ENCODE results near the gene KRTAP1-4. TPM values are rescaled to one million over a fixed set of nuclear protein-coding genes. Genes with fewer than 3 reads are reported as not detected.
A peak's percentile ranks its signal among the peaks of the same experiment; 100 is the strongest.
"Not testable (repeated sequence)": the region's sequence is repeated elsewhere in the genome, so short reads cannot be mapped to it uniquely, and the experiment has no call there.

KRTAP1-4 gene
- total and polyA plus RNA-seq, 7 experiments from 2014 or later: not detected

DNA sequence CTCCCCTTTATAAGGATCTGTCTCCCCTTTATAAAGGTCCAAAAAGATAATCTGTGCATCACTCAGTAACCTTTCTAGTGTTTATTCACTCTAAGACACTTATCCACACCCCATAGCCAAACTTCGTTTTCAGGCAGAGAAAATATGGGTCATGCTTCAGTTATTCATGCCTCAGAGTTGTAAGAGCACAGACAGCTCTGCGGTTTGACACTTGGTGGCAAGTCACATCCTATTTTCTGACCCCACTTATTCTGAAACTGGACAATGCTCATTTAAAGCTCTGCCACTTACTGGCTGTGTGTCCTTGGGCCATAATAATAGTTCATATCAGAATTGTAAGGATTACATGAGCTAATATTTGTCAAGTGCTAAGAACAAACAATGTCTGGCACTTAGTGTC lies 19.1 kb upstream of the KRTAP1-4 start:
- Mint-ChIP-seq H3K27me3 (peaks cover 13 to 23% (median 18%) of the 10 kb centered on the region in 5 donors), H3K27ac (no peak overlapping the region)
- ATAC-seq: no peak

DNA sequence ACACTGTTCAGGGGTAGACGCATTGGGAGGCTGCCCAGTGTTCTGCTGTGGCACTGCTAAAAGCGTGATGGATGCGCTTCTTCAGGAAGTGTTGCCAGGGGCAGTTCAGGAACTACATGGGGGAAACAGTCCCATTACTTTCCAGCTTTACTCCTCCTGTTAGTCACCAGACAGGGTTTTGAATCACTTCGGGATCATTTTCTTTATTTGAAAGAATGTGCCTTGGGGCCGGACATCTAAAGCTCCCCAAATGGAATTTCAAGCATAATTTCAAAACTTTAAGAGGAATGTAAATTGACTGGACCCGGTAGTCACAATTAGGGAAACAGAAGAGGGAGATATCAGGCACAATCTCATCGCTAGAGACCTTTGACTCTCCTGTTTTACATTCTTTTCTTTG lies 18.4 kb upstream of the KRTAP1-4 start:
- Histone ChIP-seq H3K9me3 (ENCODE audit: control insufficient read depth in 2 of 3, low read length in 3 of 3) (no peaks in the 10 kb centered on the region), H3K27ac (ENCODE audit: low read depth, low read length) (no peak overlapping the region), H3K27me3 (ENCODE audit: control insufficient read depth in 2 of 2, insufficient read depth in 2 of 2, low read length in 2 of 2) (no peaks in the 10 kb centered on the region), H3K4me3 (ENCODE audit: low read length) (no peak overlapping the region), H3K36me3 (ENCODE audit: control insufficient read depth in 2 of 3, insufficient read depth in 3 of 3, low read length in 3 of 3) (no peaks in the 10 kb centered on the region), H3K4me1 (ENCODE audit: control insufficient read depth in 2 of 2, insufficient read depth in 2 of 2, low read length in 2 of 2) (no peaks in the 10 kb centered on the region)
- H3K4me1 Mint-ChIP-seq: no peaks in the 10 kb centered on the region
- DNase-seq (no peak), ATAC-seq (no peak)
- H3K27ac Mint-ChIP-seq: no peak overlapping the region
- peaks cover 0 to 7% (median 2%) of the 10 kb centered on the region in 11 donors for H3K9me3 Mint-ChIP-seq
- no peak overlapping the region for H3K4me3 Mint-ChIP-seq
- peaks cover 0 to 2% (median 0%) of the 10 kb centered on the region in 5 donors for H3K36me3 Mint-ChIP-seq
- CTCF ChIA-PET: no interaction called here
- intact Hi-C loops (cut with micrococcal nuclease): loop anchor here in 1 of 2 donors (5.0 kb wide), 1 partner anchor 114 kb away; the partner anchor contains the start of gene KRTAP4-4
- POLR2A ChIA-PET: no interaction called here
- H3K27me3 Mint-ChIP-seq: peaks cover 13 to 23% (median 18%) of the 10 kb centered on the region in 5 donors

More for the DNA sequence above, 19.1 kb upstream of the KRTAP1-4 start:
- H3K4me3 Mint-ChIP-seq: no peak overlapping the region
- ChIA-PET POLR2A (interaction anchor here (0.7 kb wide), 1 partner anchor 409 kb away, joined by 3 read pairs; no protein-coding TSS in a partner anchor), CTCF (no interaction called here)
- Histone ChIP-seq H3K4me3 (ENCODE audit: low read length) (no peak overlapping the region), H3K9me3 (ENCODE audit: control insufficient read depth in 2 of 3, low read length in 3 of 3) (no peaks in the 10 kb centered on the region), H3K27ac (ENCODE audit: low read depth, low read length) (no peak overlapping the region), H3K36me3 (ENCODE audit: control insufficient read depth in 2 of 3, insufficient read depth in 3 of 3, low read length in 3 of 3) (no peaks in the 10 kb centered on the region), H3K4me1 (ENCODE audit: control insufficient read depth in 2 of 2, insufficient read depth in 2 of 2, low read length in 2 of 2) (no peaks in the 10 kb centered on the region), H3K27me3 (ENCODE audit: control insufficient read depth in 2 of 2, insufficient read depth in 2 of 2, low read length in 2 of 2) (no peaks in the 10 kb centered on the region)
- H3K4me1 Mint-ChIP-seq: no peaks in the 10 kb centered on the region
- no peaks in the 10 kb centered on the region for H3K36me3 Mint-ChIP-seq
- intact Hi-C loops (cut with micrococcal nuclease): loop anchor here in 1 of 2 donors (5.0 kb wide), 1 partner anchor 113 kb away; the partner anchor contains the start of gene KRTAP4-4
- DNase-seq: no peak
- peaks cover 0 to 3% (median 0%) of the 10 kb centered on the region in 11 donors for H3K9me3 Mint-ChIP-seq

DNA sequence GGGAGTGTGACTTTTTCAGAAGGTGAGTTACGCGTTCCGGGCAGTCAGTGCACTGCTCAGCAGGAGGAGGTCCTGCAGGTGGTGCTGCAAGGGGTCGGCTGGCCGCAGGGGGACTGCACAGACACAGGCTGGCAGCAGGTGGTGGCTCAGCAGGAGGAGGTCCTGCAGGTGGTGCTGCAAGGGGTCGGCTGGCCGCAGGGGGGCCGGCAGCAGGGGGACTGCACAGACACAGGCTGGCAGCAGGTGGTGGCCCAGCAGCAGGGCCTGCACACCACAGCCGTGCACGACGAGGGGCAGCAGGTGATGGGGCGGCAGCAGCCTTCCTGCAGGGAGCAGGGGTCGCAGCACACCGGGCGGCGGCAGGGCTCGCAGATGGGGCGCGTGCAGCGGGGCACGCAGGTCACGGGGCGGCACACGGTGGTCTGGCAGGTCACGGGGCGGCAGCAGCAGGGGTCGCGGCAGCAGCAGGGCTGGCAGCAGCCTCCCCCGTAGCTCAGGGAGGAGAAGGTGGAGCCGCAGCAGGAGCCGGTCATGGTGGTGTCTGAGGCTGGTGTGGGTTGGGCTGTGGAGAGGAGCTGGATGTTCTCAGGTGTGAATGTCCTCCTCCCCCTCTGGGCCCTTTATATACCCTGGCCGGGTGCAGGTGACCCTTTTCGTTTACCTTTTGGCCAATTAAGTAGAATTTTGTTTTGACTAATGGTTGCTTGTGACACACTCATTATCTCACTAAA lies 16.9 kb upstream of the KRTAP1-4 start, which contains the start of gene KRTAP2-1:
Gene KRTAP2-1, minus strand, starts transcription at position 582 of the 731 bp plus-strand sequence. Its CDS starts 49 bp downstream, at position 533.
- H3K4me1 ChIP-seq (ENCODE audit: control insufficient read depth in 2 of 2, insufficient read depth in 2 of 2, low read length in 2 of 2); CTCF ChIA-PET; H3K36me3 Mint-ChIP-seq; H3K9me3 ChIP-seq (ENCODE audit: control insufficient read depth in 2 of 3, low read length in 3 of 3); H3K4me1 Mint-ChIP-seq; DNase-seq; ATAC-seq; H3K4me3 ChIP-seq (ENCODE audit: low read length); H3K27ac ChIP-seq (ENCODE audit: low read depth, low read length); POLR2A ChIA-PET; H3K36me3 ChIP-seq (ENCODE audit: control insufficient read depth in 2 of 3, insufficient read depth in 3 of 3, low read length in 3 of 3); H3K27me3 ChIP-seq (ENCODE audit: control insufficient read depth in 2 of 2, insufficient read depth in 2 of 2, low read length in 2 of 2): not testable (repeated sequence)
- intact Hi-C loops (cut with micrococcal nuclease): loop anchor here in 1 of 2 donors (5.0 kb wide), 1 partner anchor 115 kb away; the partner anchor contains the start of gene KRTAP4-4
- peak within 1 kb of the TSS in 1 of 9 donors; percentile 21 for H3K27ac Mint-ChIP-seq
- peaks cover 0 to 17% (median 5%) of the 10 kb centered on the region in 11 donors for H3K9me3 Mint-ChIP-seq
- peak within 1 kb of the TSS in 1 of 10 donors; percentile 26 for H3K4me3 Mint-ChIP-seq
- peaks cover 17 to 23% (median 20%) of the 10 kb centered on the region in 5 donors for H3K27me3 Mint-ChIP-seq

DNA sequence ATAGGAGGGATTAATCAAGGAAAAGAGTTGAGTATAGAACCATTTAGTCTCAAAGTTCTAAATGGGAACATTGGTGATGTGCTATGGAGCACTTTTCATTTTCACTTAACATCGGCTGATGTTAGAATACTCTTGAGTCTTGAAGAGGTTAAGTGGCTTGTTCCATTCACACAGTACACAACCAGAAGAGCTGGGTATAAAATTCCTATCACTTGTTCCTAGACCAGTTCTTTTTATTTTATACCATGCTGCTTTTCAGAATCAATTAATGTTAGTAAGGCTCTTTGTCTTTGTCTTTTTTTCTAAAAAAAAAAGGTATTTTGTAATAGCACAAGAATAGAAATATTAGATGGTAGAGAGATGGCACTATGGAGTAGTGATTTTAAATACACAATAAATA lies 13.0 kb upstream of the KRTAP1-4 start:
- Mint-ChIP-seq H3K27ac (no peak overlapping the region), H3K9me3 (peaks cover 0 to 17% (median 5%) of the 10 kb centered on the region in 11 donors), H3K36me3 (peaks cover 0 to 4% (median 0%) of the 10 kb centered on the region in 5 donors), H3K27me3 (peaks cover 13 to 20% (median 17%) of the 10 kb centered on the region in 5 donors), H3K4me3 (no peak overlapping the region), H3K4me1 (no peaks in the 10 kb centered on the region)
- no peaks in the 10 kb centered on the region for H3K36me3 ChIP-seq (ENCODE audit: control insufficient read depth in 2 of 3, insufficient read depth in 3 of 3, low read length in 3 of 3)
- no peaks in the 10 kb centered on the region for H3K4me1 ChIP-seq (ENCODE audit: control insufficient read depth in 2 of 2, insufficient read depth in 2 of 2, low read length in 2 of 2)
- CTCF ChIA-PET: no interaction called here
- H3K9me3 ChIP-seq (ENCODE audit: control insufficient read depth in 2 of 3, low read length in 3 of 3): no peaks in the 10 kb centered on the region
- H3K27ac ChIP-seq (ENCODE audit: low read depth, low read length): no peak overlapping the region
- DNase-seq (no peak), ATAC-seq (no peak)
- POLR2A ChIA-PET: no interaction called here
- intact Hi-C loops (cut with micrococcal nuclease): no loop called here
- H3K4me3 ChIP-seq (ENCODE audit: low read length): no peak overlapping the region
- no peaks in the 10 kb centered on the region for H3K27me3 ChIP-seq (ENCODE audit: control insufficient read depth in 2 of 2, insufficient read depth in 2 of 2, low read length in 2 of 2)

DNA sequence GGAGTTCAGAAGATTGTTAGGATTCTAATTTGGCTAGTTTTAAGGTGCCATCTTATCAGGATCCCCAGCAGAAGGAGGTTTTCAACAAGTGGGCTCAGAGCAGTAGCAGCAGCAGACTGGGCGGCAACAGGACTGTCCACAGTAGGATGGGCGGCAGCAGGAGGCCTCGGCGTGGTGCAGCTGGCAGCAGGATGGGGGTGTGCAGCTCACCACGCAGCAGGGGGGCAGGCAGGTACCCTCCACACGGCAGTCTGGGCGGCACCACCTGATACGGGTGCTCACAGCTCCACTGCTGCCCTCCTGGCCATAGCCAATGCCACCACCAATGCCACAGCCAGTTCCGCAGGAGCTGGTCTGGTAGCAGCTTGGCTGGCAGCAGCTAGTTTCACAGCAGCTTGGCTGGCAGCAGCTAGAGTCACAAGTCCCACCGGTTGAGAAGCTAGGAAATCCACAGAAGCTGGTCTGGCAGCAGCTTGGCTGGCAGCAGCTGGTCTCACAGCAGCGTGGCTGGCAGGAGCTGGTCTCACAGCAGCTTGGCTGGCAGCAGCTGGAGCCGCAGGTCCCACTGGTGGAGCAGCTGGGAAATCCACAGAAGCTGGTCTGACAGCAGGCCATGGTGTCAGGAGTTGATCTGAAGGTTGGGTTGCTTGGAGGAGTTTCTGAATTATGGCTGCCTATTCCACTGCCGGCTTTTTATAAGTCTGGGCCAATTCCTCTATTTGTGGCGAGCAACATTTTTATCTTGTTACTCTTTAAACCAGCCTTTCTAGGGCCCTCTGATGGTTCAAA lies 11.0 kb upstream of the KRTAP1-4 start, which contains the start of gene KRTAP1-1:
Gene KRTAP1-1, minus strand, starts transcription at position 668 of the 789 bp plus-strand sequence. Its CDS starts 53 bp downstream, at position 615.
- H3K27ac Mint-ChIP-seq; H3K4me1 Mint-ChIP-seq; POLR2A ChIA-PET; H3K36me3 Mint-ChIP-seq; H3K27me3 ChIP-seq (ENCODE audit: control insufficient read depth in 2 of 2, insufficient read depth in 2 of 2, low read length in 2 of 2); DNase-seq; H3K27ac ChIP-seq (ENCODE audit: low read depth, low read length); H3K4me1 ChIP-seq (ENCODE audit: control insufficient read depth in 2 of 2, insufficient read depth in 2 of 2, low read length in 2 of 2); H3K4me3 Mint-ChIP-seq; intact Hi-C loops (cut with micrococcal nuclease); H3K36me3 ChIP-seq (ENCODE audit: control insufficient read depth in 2 of 3, insufficient read depth in 3 of 3, low read length in 3 of 3); H3K9me3 ChIP-seq (ENCODE audit: control insufficient read depth in 2 of 3, low read length in 3 of 3); H3K4me3 ChIP-seq (ENCODE audit: low read length); ATAC-seq: not testable (repeated sequence)
- H3K27me3 Mint-ChIP-seq: peaks cover 11 to 17% (median 13%) of the 10 kb centered on the region in 5 donors
- CTCF ChIA-PET: interaction anchor here (0.6 kb wide), 1 partner anchor 626 kb away, joined by 3 read pairs; no protein-coding TSS in a partner anchor
- H3K9me3 Mint-ChIP-seq: peaks cover 0 to 17% (median 5%) of the 10 kb centered on the region in 11 donors

DNA sequence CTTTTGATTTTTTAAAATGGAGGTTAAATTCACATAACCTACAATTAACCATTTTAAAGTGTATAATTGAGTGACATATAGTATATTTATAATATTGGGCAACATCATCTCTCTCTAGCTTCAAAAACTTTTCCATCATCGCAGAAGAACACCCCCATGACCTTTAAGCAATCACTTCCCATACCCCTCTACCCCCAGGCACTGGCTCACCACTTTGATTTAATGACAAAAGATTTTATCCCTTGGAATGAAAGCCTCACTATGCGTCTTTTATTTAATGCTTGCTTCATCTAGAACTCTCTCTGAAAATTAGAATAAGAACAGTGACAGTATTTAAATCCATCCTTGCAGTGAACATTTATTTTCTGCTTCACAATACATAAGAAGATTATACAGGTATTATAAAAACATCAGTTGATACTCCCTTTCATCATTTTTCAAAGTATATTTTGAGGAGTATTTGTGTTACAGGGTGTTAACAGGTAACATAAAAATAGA lies 7.9 kb upstream of the KRTAP1-4 start:
- CTCF ChIA-PET: no interaction called here
- H3K4me3 Mint-ChIP-seq: no peak overlapping the region

More for the DNA sequence above, 7.9 kb upstream of the KRTAP1-4 start:
- Mint-ChIP-seq H3K9me3 (peaks cover 0 to 8% (median 0%) of the 10 kb centered on the region in 11 donors), H3K4me1 (peaks cover 0 to 2% (median 0%) of the 10 kb centered on the region in 7 donors), H3K27ac (no peak overlapping the region), H3K36me3 (no peaks in the 10 kb centered on the region), H3K27me3 (peaks cover 5 to 12% (median 10%) of the 10 kb centered on the region in 5 donors)
- DNase-seq: no peak
- Histone ChIP-seq H3K27me3 (ENCODE audit: control insufficient read depth in 2 of 2, insufficient read depth in 2 of 2, low read length in 2 of 2) (peaks cover 0 to 3% of the 10 kb centered on the region in 2 donors), H3K36me3 (ENCODE audit: control insufficient read depth in 2 of 3, insufficient read depth in 3 of 3, low read length in 3 of 3) (no peaks in the 10 kb centered on the region), H3K4me1 (ENCODE audit: control insufficient read depth in 2 of 2, insufficient read depth in 2 of 2, low read length in 2 of 2) (no peaks in the 10 kb centered on the region), H3K27ac (ENCODE audit: low read depth, low read length) (no peak overlapping the region), H3K9me3 (ENCODE audit: control insufficient read depth in 2 of 3, low read length in 3 of 3) (no peaks in the 10 kb centered on the region), H3K4me3 (ENCODE audit: low read length) (no peak overlapping the region)
- intact Hi-C loops (cut with micrococcal nuclease): no loop called here
- ATAC-seq: no peak
- POLR2A ChIA-PET: no interaction called here
